Colonic mucosa (tissue), 4 donors: Measurements from ENCODE around the gene PLD6. TPM values are rescaled to one million over a fixed set of nuclear protein-coding genes. Genes with fewer than 3 reads are reported as not detected.

Experiments
- DNase-seq: peaks from one replicate; pipeline ENCODE4 v3.0.0-alpha.2; 2020
- H3K27ac ChIP-seq: fragments of 200-600 bp; one replicate; pipeline ENCODE4 v1.8.0; 2021
- H3K27me3 ChIP-seq: fragments of 200-600 bp; one replicate; pipeline ENCODE4 v1.8.0; 2021
- H3K36me3 ChIP-seq: fragments of 200-600 bp; one replicate; pipeline ENCODE4 v1.8.0; 2021
- H3K4me1 ChIP-seq: fragments of 200-600 bp; one replicate; pipeline ENCODE4 v1.8.0; 2021; ENCODE audit warnings: mild to moderate bottlenecking
- H3K4me3 ChIP-seq: fragments of 200-600 bp; one replicate; pipeline ENCODE4 v1.8.0; 2021
- H3K9ac ChIP-seq, 2 donors: one replicate each; pipeline ENCODE4 v1.7.0; 2013; ENCODE audit warnings: control low read depth in 2 of 2, low read depth in 2 of 2, low read length in 2 of 2
- H3K9me3 ChIP-seq: fragments of 200-600 bp; one replicate; pipeline ENCODE4 v1.8.0; 2021
- intact Hi-C: fragments of 100-400 bp; cut with DNase I; formaldehyde crosslinking; loops from one replicate; pipeline ENCODE4 v1.14.1; 2022
- total RNA-seq, 2 donors: library from RNA; stranded (reverse); fragmentation: NEBNext Ultra II Directional in 1 of 2; extraction: Animal tissue kit (Norgen Biotek cat#: 25700) in 1 of 2; gene quantifications; one replicate each; pipeline ENCODE4 v1.2.1, GENCODE V29; 2021
- TF ChIP-seq, protein P1 (sequence below): fragments of 200-600 bp; IDR thresholded peaks from one replicate; pipeline ENCODE4 v1.8.0; 2022; ENCODE audit warnings: antibody characterized with exemption, mild to moderate bottlenecking
- donor health status: healthy.
- donor health status: DM: no; HTN: no; CAD: no.
- donor health status: DM: no; HTN: no; CAD: no.

PLD6 gene
- total RNA-seq, 2 donors from 2014 or later = 1.3 to 1.4 TPM

- H3K9ac ChIP-seq = no peak overlapping the region
- H3K36me3 ChIP-seq = peaks cover 19% of the 10 kb centered on the region
- H3K4me1 ChIP-seq = no peaks in the 10 kb centered on the region
- no peaks in the 10 kb centered on the region for H3K27me3 ChIP-seq
- TF ChIP-seq, protein P1, sequence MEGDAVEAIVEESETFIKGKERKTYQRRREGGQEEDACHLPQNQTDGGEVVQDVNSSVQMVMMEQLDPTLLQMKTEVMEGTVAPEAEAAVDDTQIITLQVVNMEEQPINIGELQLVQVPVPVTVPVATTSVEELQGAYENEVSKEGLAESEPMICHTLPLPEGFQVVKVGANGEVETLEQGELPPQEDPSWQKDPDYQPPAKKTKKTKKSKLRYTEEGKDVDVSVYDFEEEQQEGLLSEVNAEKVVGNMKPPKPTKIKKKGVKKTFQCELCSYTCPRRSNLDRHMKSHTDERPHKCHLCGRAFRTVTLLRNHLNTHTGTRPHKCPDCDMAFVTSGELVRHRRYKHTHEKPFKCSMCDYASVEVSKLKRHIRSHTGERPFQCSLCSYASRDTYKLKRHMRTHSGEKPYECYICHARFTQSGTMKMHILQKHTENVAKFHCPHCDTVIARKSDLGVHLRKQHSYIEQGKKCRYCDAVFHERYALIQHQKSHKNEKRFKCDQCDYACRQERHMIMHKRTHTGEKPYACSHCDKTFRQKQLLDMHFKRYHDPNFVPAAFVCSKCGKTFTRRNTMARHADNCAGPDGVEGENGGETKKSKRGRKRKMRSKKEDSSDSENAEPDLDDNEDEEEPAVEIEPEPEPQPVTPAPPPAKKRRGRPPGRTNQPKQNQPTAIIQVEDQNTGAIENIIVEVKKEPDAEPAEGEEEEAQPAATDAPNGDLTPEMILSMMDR = no peak
- H3K27ac ChIP-seq = no peak overlapping the region
- no peaks in the 10 kb centered on the region for H3K9me3 ChIP-seq
- intact Hi-C loops = no loop called here
- H3K4me3 ChIP-seq = no peak overlapping the region
- no peak for DNase-seq
Measured at GRCh38 chr17:17173921-17174320, 32.2 kb downstream of the PLD6 start.

- H3K27ac ChIP-seq = no peak overlapping the region
- H3K36me3 ChIP-seq = peaks cover 19% of the 10 kb centered on the region
- no peaks in the 10 kb centered on the region for H3K9me3 ChIP-seq
- H3K4me3 ChIP-seq = no peak overlapping the region
- H3K27me3 ChIP-seq = no peaks in the 10 kb centered on the region
- intact Hi-C loops = no loop called here
- TF ChIP-seq, protein P1 = no peak
- H3K4me1 ChIP-seq = no peaks in the 10 kb centered on the region
- DNase-seq = no peak
- H3K9ac ChIP-seq = no peak overlapping the region
Measured at GRCh38 chr17:17172990-17173389, 33.1 kb downstream of the PLD6 start.

GRCh38 chr17:17172001-17172939 lies 33.9 kb downstream of the PLD6 start:
- Histone ChIP-seq H3K4me1 (no peaks in the 10 kb centered on the region), H3K4me3 (no peak overlapping the region), H3K27me3 (no peaks in the 10 kb centered on the region), H3K27ac (no peak overlapping the region), H3K9me3 (no peaks in the 10 kb centered on the region), H3K9ac (no peak overlapping the region), H3K36me3 (peaks cover 17% of the 10 kb centered on the region)
- TF ChIP-seq, protein P1 = no peak
- no peak for DNase-seq
- intact Hi-C loops = no loop called here

DNA sequence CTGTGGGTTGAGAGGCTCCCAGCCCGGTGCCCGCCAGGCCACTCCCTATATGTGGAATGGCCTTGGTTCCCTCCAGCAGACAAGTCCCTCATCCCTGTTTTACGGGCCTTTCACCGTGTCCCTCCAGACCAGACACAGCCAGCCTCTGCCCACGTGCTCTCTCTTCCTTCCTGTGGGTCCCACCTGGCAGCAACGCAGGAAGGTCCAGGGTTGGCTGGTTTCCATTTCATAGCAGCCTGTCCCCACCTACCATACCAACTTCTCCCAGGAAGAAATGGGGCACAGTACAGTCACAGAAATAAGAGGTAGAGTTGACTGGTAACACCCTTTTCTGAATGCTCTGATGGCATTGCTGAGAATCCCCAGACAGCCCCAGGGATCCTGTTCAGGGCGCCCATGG lies 34.9 kb downstream of the PLD6 start:
- Histone ChIP-seq H3K9ac (no peak overlapping the region), H3K4me3 (no peak overlapping the region), H3K4me1 (no peaks in the 10 kb centered on the region), H3K36me3 (peaks cover 11% of the 10 kb centered on the region), H3K27me3 (no peaks in the 10 kb centered on the region), H3K9me3 (no peaks in the 10 kb centered on the region), H3K27ac (no peak overlapping the region)
- no peak for DNase-seq
- intact Hi-C loops = no loop called here
- TF ChIP-seq, protein P1 = no peak

- no peaks in the 10 kb centered on the region for H3K9me3 ChIP-seq
- intact Hi-C loops = no loop called here
- H3K4me3 ChIP-seq = no peak overlapping the region
- no peak for DNase-seq
- peaks cover 18% of the 10 kb centered on the region for H3K36me3 ChIP-seq
- no peaks in the 10 kb centered on the region for H3K4me1 ChIP-seq
- TF ChIP-seq, protein P1 = no peak
- H3K27me3 ChIP-seq = no peaks in the 10 kb centered on the region
- H3K27ac ChIP-seq = no peak overlapping the region
- H3K9ac ChIP-seq = no peak overlapping the region
Measured at GRCh38 chr17:17170346-17170985, 35.7 kb downstream of the PLD6 start.
